ENCODE measurements around the gene LFNG.
"Not testable (repeated sequence)": the region's sequence is repeated elsewhere in the genome, so short reads cannot be mapped to it uniquely, and the experiment has no call there.

LFNG gene

GRCh38 chr7:2527505-2528467 is 8.2 kb downstream of the LFNG start:
- no peak for DNase-seq (ENCODE audit: extremely low spot score)
- TF ChIP-seq FOXK2 (IDR thresholded peaks at IDR 0.05): no peak
- no peak for TF ChIP-seq NFRKB (IDR thresholded peaks at IDR 0.05)
- CTCF ChIA-PET: no interaction called here
- POLR2A ChIA-PET: no interaction called here

- TF ChIP-seq SUZ12 (IDR thresholded peaks at IDR 0.05) (no peak), CTBP1 (IDR thresholded peaks at IDR 0.05; ENCODE audit: borderline replicate concordance) (no peak), L3MBTL2 (conservative IDR thresholded peaks at IDR 0.05) (no peak), HDGF (IDR thresholded peaks at IDR 0.05; ENCODE audit: borderline replicate concordance) (no peak), SP1 (IDR thresholded peaks at IDR 0.05) (no peak), ARNT (IDR thresholded peaks at IDR 0.05) (no peak), FOXK2 (IDR thresholded peaks at IDR 0.05) (no peak), FOXM1 (IDR thresholded peaks at IDR 0.05; ENCODE audit: borderline replicate concordance) (no peak), BHLHE40 (IDR thresholded peaks at IDR 0.05; ENCODE audit: borderline replicate concordance) (no peak), ELF4 (IDR thresholded peaks at IDR 0.05) (no peak), FOXA1 (IDR thresholded peaks at IDR 0.05) (no peak), PKNOX1 (IDR thresholded peaks at IDR 0.05) (no peak), NFRKB (IDR thresholded peaks at IDR 0.05) (no peak), TARDBP (IDR thresholded peaks at IDR 0.05) (no peak), ZNF384 (IDR thresholded peaks at IDR 0.05) (no peak), LEF1 (IDR thresholded peaks at IDR 0.05; ENCODE audit: borderline replicate concordance) (no peak)
- POLR2A ChIA-PET: no interaction called here
- CTCF ChIA-PET: no interaction called here
- DNase-seq (ENCODE audit: extremely low spot score): no peak
Observed at GRCh38 chr7:2528481-2529095, 9.0 kb downstream of the LFNG start.

- no peak for DNase-seq (ENCODE audit: extremely low spot score)
- POLR2A ChIA-PET: no interaction called here
- CTCF ChIA-PET: no interaction called here
- TF ChIP-seq ARNT (IDR thresholded peaks at IDR 0.05) (no peak), BHLHE40 (IDR thresholded peaks at IDR 0.05; ENCODE audit: borderline replicate concordance) (no peak), L3MBTL2 (conservative IDR thresholded peaks at IDR 0.05) (no peak), SP1 (IDR thresholded peaks at IDR 0.05) (no peak), FOXM1 (IDR thresholded peaks at IDR 0.05; ENCODE audit: borderline replicate concordance) (no peak), ZNF384 (IDR thresholded peaks at IDR 0.05) (no peak), PKNOX1 (IDR thresholded peaks at IDR 0.05) (no peak), FOXK2 (IDR thresholded peaks at IDR 0.05) (no peak), FOXA1 (IDR thresholded peaks at IDR 0.05) (no peak), LEF1 (IDR thresholded peaks at IDR 0.05; ENCODE audit: borderline replicate concordance) (no peak), TARDBP (IDR thresholded peaks at IDR 0.05) (no peak), ELF4 (IDR thresholded peaks at IDR 0.05) (no peak), HDGF (IDR thresholded peaks at IDR 0.05; ENCODE audit: borderline replicate concordance) (no peak), NFRKB (IDR thresholded peaks at IDR 0.05) (no peak), CTBP1 (IDR thresholded peaks at IDR 0.05; ENCODE audit: borderline replicate concordance) (no peak), SUZ12 (IDR thresholded peaks at IDR 0.05) (no peak)
Observed at GRCh38 chr7:2529161-2530070, 9.8 kb downstream of the LFNG start.

- TF ChIP-seq NFRKB (IDR thresholded peaks at IDR 0.05) (no peak), FOXM1 (IDR thresholded peaks at IDR 0.05; ENCODE audit: borderline replicate concordance) (no peak), FOXA1 (IDR thresholded peaks at IDR 0.05) (no peak), SUZ12 (IDR thresholded peaks at IDR 0.05) (no peak), ARNT (IDR thresholded peaks at IDR 0.05) (no peak), LEF1 (IDR thresholded peaks at IDR 0.05; ENCODE audit: borderline replicate concordance) (no peak), HDGF (IDR thresholded peaks at IDR 0.05; ENCODE audit: borderline replicate concordance) (no peak), L3MBTL2 (conservative IDR thresholded peaks at IDR 0.05) (no peak), PKNOX1 (IDR thresholded peaks at IDR 0.05) (no peak)
- CTCF ChIA-PET: no interaction called here
- POLR2A ChIA-PET: no interaction called here
- DNase-seq (ENCODE audit: extremely low spot score): no peak
Observed at GRCh38 chr7:2530071-2530987, 10.8 kb downstream of the LFNG start.

GRCh38 chr7:2530994-2531795 is 11.6 kb downstream of the LFNG start:
- POLR2A ChIA-PET; DNase-seq (ENCODE audit: extremely low spot score); CTCF ChIA-PET: not testable (repeated sequence)

- DNase-seq (ENCODE audit: extremely low spot score); CTCF ChIA-PET; POLR2A ChIA-PET: not testable (repeated sequence)
Observed at GRCh38 chr7:2531796-2532110, 12.2 kb downstream of the LFNG start.

- POLR2A ChIA-PET; CTCF ChIA-PET; DNase-seq (ENCODE audit: extremely low spot score): not testable (repeated sequence)
Observed at GRCh38 chr7:2532199-2532772, 12.7 kb downstream of the LFNG start.

- DNase-seq (ENCODE audit: extremely low spot score); CTCF ChIA-PET; POLR2A ChIA-PET: not testable (repeated sequence)
Observed at GRCh38 chr7:2532816-2533215, 13.2 kb downstream of the LFNG start.

GRCh38 chr7:2533566-2533965 is 14.0 kb downstream of the LFNG start:
- POLR2A ChIA-PET: not testable (repeated sequence)

More at GRCh38 chr7:2533566-2533965, 14.0 kb downstream of the LFNG start:
- CTCF ChIA-PET; DNase-seq (ENCODE audit: extremely low spot score): not testable (repeated sequence)

All from HEK293T (cell line).